Activated naive CD4-positive, alpha-beta T cell treated with anti-CD3 and anti-CD28 coated beads, Interleukin-2, amount 50 U/mL, for 16 hours (primary cell): Measurements from ENCODE around the gene DLX2.

Experiments used
- DNase-seq: peaks from one replicate; pipeline ENCODE4 v3.0.0-alpha.2; 2020

DLX2 gene

GRCh38 chr2:172106108-172106961 lies 3.6 kb upstream of the DLX2 start:
- DNase-seq: peak; percentile 46

GRCh38 chr2:172105471-172106107 lies 2.9 kb upstream of the DLX2 start:
- DNase-seq: no peak

- DNase-seq: peak; percentile 66
These were observed 972 bp upstream of the DLX2 start for GRCh38 chr2:172103471-172104272.

GRCh38 chr2:172101821-172102390 lies 794 bp downstream of the DLX2 start:
- no peak for DNase-seq

GRCh38 chr2:172100935-172101820 lies 1.5 kb downstream of the DLX2 start:
- no peak for DNase-seq

GRCh38 chr2:172100080-172100934 lies 2.4 kb downstream of the DLX2 start:
- DNase-seq: no peak

GRCh38 chr2:172099472-172100079 lies 3.1 kb downstream of the DLX2 start:
- DNase-seq: no peak

GRCh38 chr2:172098650-172099471 lies 3.8 kb downstream of the DLX2 start:
- DNase-seq: no peak

- DNase-seq: no peak
These were observed 4.4 kb downstream of the DLX2 start for GRCh38 chr2:172098287-172098649.

GRCh38 chr2:172097557-172098131 lies 5.1 kb downstream of the DLX2 start:
- no peak for DNase-seq

GRCh38 chr2:172096626-172097547 lies 5.8 kb downstream of the DLX2 start:
- DNase-seq: no peak

- DNase-seq: no peak
These were observed 6.6 kb downstream of the DLX2 start for GRCh38 chr2:172095905-172096625.

GRCh38 chr2:172095146-172095904 lies 7.4 kb downstream of the DLX2 start:
- peak; percentile 61 for DNase-seq

- no peak for DNase-seq
These were observed 8.2 kb downstream of the DLX2 start for GRCh38 chr2:172094294-172095145.

- no peak for DNase-seq
These were observed 9.0 kb downstream of the DLX2 start for GRCh38 chr2:172093416-172094293.
